ENCODE data around the gene TAAR2.
A peak's percentile ranks its signal among the peaks of the same experiment; 100 is the strongest.
"Not testable (repeated sequence)": the region's sequence is repeated elsewhere in the genome, so short reads cannot be mapped to it uniquely, and the experiment has no call there.

The TAAR2 gene

DNA sequence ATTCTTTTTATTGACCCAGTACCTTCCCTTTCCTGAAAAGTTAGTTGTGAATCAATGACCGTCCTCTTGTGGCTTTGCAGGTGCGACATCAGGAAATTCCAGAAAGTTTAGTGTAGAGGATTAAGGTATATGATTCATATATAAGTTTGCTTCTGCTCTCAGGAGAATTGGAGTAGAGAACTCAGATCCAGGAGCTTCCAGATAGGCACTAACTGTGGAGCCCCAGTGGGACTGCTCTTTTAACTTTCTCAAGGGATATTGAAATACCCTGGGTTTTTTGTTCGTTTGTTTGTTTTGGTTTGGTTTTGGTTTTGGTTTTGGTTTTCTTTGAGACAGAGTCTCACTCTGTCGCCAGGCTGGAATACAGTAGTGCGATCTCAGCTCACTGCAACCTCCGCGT lies 9.5 kb downstream of the TAAR2 start:
- H3K4me3 ChIP-seq (ENCODE audit: control insufficient read depth, low read depth, low read length) = no peak overlapping the region
- no peak for DNase-seq (ENCODE audit: low read depth)
- no peak for TF ChIP-seq CTCF (IDR thresholded peaks at IDR 0.05; ENCODE audit: control insufficient read depth, insufficient read depth, low read depth, low read length, missing control alignments)

DNA sequence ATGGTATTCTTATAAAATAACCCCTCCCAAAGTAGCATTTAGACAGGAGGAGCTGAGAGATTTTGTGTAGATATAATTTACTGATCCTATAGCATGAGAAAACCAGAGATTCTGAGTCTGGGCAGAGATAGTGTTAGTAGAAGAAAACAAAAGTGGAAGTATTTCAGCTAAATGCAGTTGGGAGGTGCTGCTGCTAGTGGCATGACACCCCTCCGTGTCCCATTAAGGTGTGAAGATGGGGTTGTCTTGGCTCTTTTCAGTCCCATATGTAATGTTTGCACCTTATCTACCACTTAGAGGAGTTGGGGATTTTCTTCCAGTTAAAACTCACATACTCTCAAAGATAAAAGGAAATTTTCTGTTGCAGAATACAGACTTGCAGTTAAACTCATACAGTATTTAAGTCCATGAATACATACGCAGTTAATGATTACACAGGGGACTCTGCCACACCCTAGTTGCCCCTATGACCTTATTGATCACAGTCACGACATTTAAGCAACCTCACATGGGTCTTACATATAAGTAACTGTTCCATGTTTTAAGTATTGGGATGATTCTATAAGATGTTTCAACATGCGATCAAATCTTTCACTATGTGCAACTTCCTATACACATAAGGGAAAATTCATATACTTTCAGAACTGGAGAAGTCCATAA lies 11.5 kb downstream of the TAAR2 start:
- no peak overlapping the region for H3K4me3 ChIP-seq (ENCODE audit: control insufficient read depth, low read depth, low read length)
- DNase-seq (ENCODE audit: low read depth) = no peak
- no peak for TF ChIP-seq CTCF (IDR thresholded peaks at IDR 0.05; ENCODE audit: control insufficient read depth, insufficient read depth, low read depth, low read length, missing control alignments)

- no peak for TF ChIP-seq CTCF (IDR thresholded peaks at IDR 0.05; ENCODE audit: control insufficient read depth, insufficient read depth, low read depth, low read length, missing control alignments)
- H3K4me3 ChIP-seq (ENCODE audit: control insufficient read depth, low read depth, low read length) = no peak overlapping the region
- no peak for DNase-seq (ENCODE audit: low read depth)
These were observed 12.5 kb downstream of the TAAR2 start for GRCh38 chr6:132611616-132612015.

GRCh38 chr6:132607544-132608233 lies 16.4 kb downstream of the TAAR2 start:
- no peak for TF ChIP-seq CTCF (IDR thresholded peaks at IDR 0.05; ENCODE audit: control insufficient read depth, insufficient read depth, low read depth, low read length, missing control alignments)
- no peak overlapping the region for H3K4me3 ChIP-seq (ENCODE audit: control insufficient read depth, low read depth, low read length)
- DNase-seq (ENCODE audit: low read depth) = no peak

- H3K4me3 ChIP-seq (ENCODE audit: control insufficient read depth, low read depth, low read length) = no peak overlapping the region
- TF ChIP-seq CTCF (IDR thresholded peaks at IDR 0.05; ENCODE audit: control insufficient read depth, insufficient read depth, low read depth, low read length, missing control alignments) = no peak
- DNase-seq (ENCODE audit: low read depth) = no peak
These were observed 19.4 kb downstream of the TAAR2 start for GRCh38 chr6:132604635-132605152.

- not testable (repeated sequence) for DNase-seq (ENCODE audit: low read depth); H3K4me3 ChIP-seq (ENCODE audit: control insufficient read depth, low read depth, low read length)
These were observed 23.2 kb downstream of the TAAR2 start for GRCh38 chr6:132600900-132601299.

GRCh38 chr6:132598473-132598872 lies 25.6 kb downstream of the TAAR2 start:
- H3K4me3 ChIP-seq (ENCODE audit: control insufficient read depth, low read depth, low read length) = no peak overlapping the region
- no peak for DNase-seq (ENCODE audit: low read depth)
- peak; percentile 17 for TF ChIP-seq CTCF (IDR thresholded peaks at IDR 0.05; ENCODE audit: control insufficient read depth, insufficient read depth, low read depth, low read length, missing control alignments)
